Measurements from ENCODE around the gene ZSCAN20. TPM values are rescaled to one million over a fixed set of nuclear protein-coding genes. Genes with fewer than 3 reads are reported as not detected.

Gene ZSCAN20
- total RNA-seq, 6 experiments from 2014 or later = 0.81 to 2.7 (median 1.4) TPM

DNA sequence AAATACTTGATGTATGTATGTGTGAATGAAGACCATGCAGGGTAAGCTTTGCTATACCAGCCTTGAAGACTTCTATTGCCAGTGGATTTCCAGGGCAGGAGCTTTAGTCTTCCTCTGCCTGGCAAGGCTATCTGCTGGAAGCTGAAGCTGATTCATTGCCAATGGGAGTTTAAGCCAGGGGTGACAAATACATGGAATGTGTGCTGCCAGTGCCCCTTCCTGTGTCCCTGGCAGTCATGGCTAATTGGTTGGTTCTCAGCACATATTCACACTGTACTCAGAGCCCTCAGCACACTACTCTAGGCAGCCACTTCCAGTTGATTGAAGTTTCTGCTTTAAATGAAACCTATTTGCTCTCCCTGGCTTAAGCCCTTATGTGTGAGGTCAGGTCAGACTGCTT, 1.5 kb downstream of the ZSCAN20 start:
- intact Hi-C loops (cut with DNase I) = no loop called here
- Histone ChIP-seq H3K4me1 (peaks cover 0 to 4% (median 0%) of the 10 kb centered on the region in 4 donors), H3K9me3 (no peaks in the 10 kb centered on the region), H3K36me3 (no peaks in the 10 kb centered on the region), H3K27ac (no peak overlapping the region), H3K27me3 (no peaks in the 10 kb centered on the region), H3K4me3 (no peak overlapping the region)
- ATAC-seq = no peak
- no peak for DNase-seq
- TF ChIP-seq, protein P1, sequence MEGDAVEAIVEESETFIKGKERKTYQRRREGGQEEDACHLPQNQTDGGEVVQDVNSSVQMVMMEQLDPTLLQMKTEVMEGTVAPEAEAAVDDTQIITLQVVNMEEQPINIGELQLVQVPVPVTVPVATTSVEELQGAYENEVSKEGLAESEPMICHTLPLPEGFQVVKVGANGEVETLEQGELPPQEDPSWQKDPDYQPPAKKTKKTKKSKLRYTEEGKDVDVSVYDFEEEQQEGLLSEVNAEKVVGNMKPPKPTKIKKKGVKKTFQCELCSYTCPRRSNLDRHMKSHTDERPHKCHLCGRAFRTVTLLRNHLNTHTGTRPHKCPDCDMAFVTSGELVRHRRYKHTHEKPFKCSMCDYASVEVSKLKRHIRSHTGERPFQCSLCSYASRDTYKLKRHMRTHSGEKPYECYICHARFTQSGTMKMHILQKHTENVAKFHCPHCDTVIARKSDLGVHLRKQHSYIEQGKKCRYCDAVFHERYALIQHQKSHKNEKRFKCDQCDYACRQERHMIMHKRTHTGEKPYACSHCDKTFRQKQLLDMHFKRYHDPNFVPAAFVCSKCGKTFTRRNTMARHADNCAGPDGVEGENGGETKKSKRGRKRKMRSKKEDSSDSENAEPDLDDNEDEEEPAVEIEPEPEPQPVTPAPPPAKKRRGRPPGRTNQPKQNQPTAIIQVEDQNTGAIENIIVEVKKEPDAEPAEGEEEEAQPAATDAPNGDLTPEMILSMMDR (IDR thresholded peaks at IDR 0.05) = no peak
- no peak for TF ChIP-seq POLR2A (IDR thresholded peaks at IDR 0.05)

DNA sequence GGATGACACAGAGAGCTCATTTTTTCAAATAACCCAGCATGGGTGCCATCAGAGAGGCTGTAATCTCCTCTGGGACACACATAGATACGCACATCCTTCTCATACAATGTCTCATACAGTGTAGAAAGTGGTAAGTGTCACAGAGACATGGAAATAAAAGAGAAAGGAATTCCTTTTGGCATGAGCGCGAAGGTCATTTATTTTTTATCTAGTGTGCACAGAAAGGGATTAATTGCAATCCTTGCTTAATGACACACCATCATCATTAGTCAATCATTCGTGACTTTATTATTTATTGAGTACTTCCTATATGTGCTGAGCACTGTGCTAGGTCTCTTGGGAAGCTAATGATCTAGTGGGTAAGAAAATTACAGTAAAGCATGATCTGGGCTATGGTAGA, 5.0 kb downstream of the ZSCAN20 start:
- 96% methylated on average over 4 of the region's 4 CpGs for WGBS (ENCODE audit: insufficient coverage, low coverage, low lambda C conversion rate, missing lambda C conversion rate)
- H3K27ac ChIP-seq = no peak overlapping the region

DNA sequence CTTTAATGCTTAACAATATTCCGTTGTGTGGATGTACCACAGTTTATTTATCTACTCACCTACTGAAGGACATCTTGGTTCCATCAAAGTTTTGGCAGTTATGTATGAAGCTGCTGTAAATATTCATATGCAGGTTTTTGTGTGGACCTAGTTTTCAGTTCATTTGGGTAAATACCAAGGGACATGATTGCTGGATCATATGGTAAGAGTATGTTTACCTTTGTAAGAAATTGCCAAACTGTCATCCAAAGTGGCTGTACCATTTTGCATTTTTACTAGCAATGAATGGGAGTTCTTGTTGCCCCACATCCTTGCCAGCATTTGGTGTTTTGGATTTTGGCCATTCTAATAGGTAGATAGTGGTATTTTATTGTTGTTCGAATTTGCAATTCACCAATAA, 10.0 kb downstream of the ZSCAN20 start:
- ATAC-seq = no peak
- H3K36me3 ChIP-seq = no peaks in the 10 kb centered on the region
- H3K9me3 ChIP-seq = no peaks in the 10 kb centered on the region
- H3K4me1 ChIP-seq = no peaks in the 10 kb centered on the region
- DNase-seq = no peak
- H3K4me3 ChIP-seq = no peak overlapping the region
- TF ChIP-seq POLR2A (IDR thresholded peaks at IDR 0.05) = no peak
- TF ChIP-seq, protein P1 (IDR thresholded peaks at IDR 0.05) = no peak
- 90% methylated on average over 2 of the region's 2 CpGs for WGBS (ENCODE audit: insufficient coverage, low coverage, low lambda C conversion rate, missing lambda C conversion rate)
- H3K27ac ChIP-seq = no peak overlapping the region
- H3K27me3 ChIP-seq = no peaks in the 10 kb centered on the region
- intact Hi-C loops (cut with DNase I) = no loop called here

More for the DNA sequence above, 5.0 kb downstream of the ZSCAN20 start:
- intact Hi-C loops (cut with DNase I) = no loop called here
- H3K36me3 ChIP-seq = no peaks in the 10 kb centered on the region
- H3K4me3 ChIP-seq = no peak overlapping the region
- TF ChIP-seq, protein P1 (IDR thresholded peaks at IDR 0.05) = no peak
- no peak for TF ChIP-seq POLR2A (IDR thresholded peaks at IDR 0.05)
- ATAC-seq = no peak
- peaks cover 0 to 4% (median 0%) of the 10 kb centered on the region in 4 donors for H3K4me1 ChIP-seq
- no peaks in the 10 kb centered on the region for H3K27me3 ChIP-seq
- no peaks in the 10 kb centered on the region for H3K9me3 ChIP-seq
- no peak for DNase-seq

DNA sequence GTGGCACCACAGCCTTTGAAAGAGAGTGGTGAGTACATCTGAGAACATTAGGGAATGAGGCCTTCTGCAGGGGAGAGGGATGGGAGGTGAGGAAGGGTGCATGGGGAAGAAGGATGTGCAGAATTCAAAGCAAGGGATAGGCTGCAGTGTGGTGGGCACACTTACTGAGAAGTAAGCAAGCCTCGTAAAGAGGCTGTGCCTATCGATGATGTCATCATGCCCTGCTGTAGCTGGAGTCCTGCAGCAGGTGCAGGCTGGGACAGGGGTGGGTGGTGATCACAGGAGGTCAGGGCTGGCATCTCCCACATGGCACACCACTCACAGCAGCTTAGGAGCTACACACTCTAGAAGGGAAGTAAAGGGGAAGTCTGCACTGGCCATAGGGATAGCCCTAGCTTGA, 16.2 kb downstream of the ZSCAN20 start:
- WGBS (ENCODE audit: insufficient coverage, low coverage, low lambda C conversion rate, missing lambda C conversion rate) = 100% methylated on average over 2 of the region's 2 CpGs
- H3K4me1 ChIP-seq = no peaks in the 10 kb centered on the region
- DNase-seq = no peak
- H3K4me3 ChIP-seq = no peak overlapping the region
- no peak for ATAC-seq
- no peak for TF ChIP-seq POLR2A (IDR thresholded peaks at IDR 0.05)
- H3K9me3 ChIP-seq = peaks cover 0 to 5% (median 0%) of the 10 kb centered on the region in 4 donors
- H3K27me3 ChIP-seq = no peaks in the 10 kb centered on the region
- H3K36me3 ChIP-seq = peaks cover 0 to 12% (median 7%) of the 10 kb centered on the region in 4 donors
- intact Hi-C loops (cut with DNase I) = no loop called here
- no peak overlapping the region for H3K27ac ChIP-seq

DNA sequence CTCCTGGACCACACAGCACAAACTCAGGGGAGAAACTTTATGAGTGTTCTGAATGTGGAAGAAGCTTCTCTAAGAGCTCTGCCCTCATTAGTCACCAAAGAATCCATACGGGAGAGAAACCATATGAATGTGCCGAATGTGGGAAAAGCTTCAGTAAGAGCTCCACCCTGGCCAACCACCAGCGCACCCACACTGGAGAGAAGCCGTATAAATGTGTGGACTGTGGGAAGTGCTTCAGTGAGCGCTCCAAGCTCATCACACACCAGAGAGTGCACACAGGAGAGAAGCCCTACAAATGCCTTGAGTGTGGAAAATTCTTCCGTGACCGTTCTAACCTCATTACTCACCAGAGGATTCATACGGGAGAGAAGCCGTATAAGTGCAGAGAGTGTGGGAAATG, 22.5 kb downstream of the ZSCAN20 start:
- Histone ChIP-seq H3K27ac (no peak overlapping the region), H3K36me3 (peaks cover 0 to 20% (median 4%) of the 10 kb centered on the region in 4 donors), H3K27me3 (no peaks in the 10 kb centered on the region), H3K9me3 (peaks cover 0 to 28% (median 8%) of the 10 kb centered on the region in 4 donors), H3K4me1 (no peaks in the 10 kb centered on the region), H3K4me3 (no peak overlapping the region)
- ATAC-seq = no peak
- intact Hi-C loops (cut with DNase I) = no loop called here
- TF ChIP-seq, protein P1 (IDR thresholded peaks at IDR 0.05) = no peak
- WGBS (ENCODE audit: insufficient coverage, low coverage, low lambda C conversion rate, missing lambda C conversion rate) = 100% methylated on average over 3 of the region's 9 CpGs
- DNase-seq = no peak
